Glutamatergic neuron (in vitro differentiated cells): ENCODE measurements around the gene ELOVL6. TPM values are rescaled to one million over a fixed set of nuclear protein-coding genes. Genes with fewer than 3 reads are reported as not detected.

Source experiments
- DNase-seq: peaks from one replicate; pipeline ENCODE4 v3.0.0; 2022
- H3K27ac Mint-ChIP-seq: one replicate; pipeline ENCODE4 v1.8.0; 2020; ENCODE audit warnings: mild to moderate bottlenecking, mixed read lengths, inconsistent platforms; ENCODE audit not compliant: unreplicated experiment
- H3K27me3 Mint-ChIP-seq: one replicate; pipeline ENCODE4 v1.8.0; 2020; ENCODE audit warnings: mild to moderate bottlenecking, moderate library complexity, mixed read lengths, inconsistent platforms; ENCODE audit not compliant: unreplicated experiment
- H3K36me3 Mint-ChIP-seq: one replicate; pipeline ENCODE4 v1.8.0; 2020; ENCODE audit warnings: mild to moderate bottlenecking, mixed read lengths, inconsistent platforms; ENCODE audit not compliant: unreplicated experiment
- H3K4me1 Mint-ChIP-seq: one replicate; pipeline ENCODE4 v1.8.0; 2020; ENCODE audit warnings: mild to moderate bottlenecking, low read depth, mixed read lengths, inconsistent platforms; ENCODE audit not compliant: unreplicated experiment
- H3K4me3 Mint-ChIP-seq: one replicate; pipeline ENCODE4 v1.8.0; 2020; ENCODE audit warnings: mild to moderate bottlenecking, mixed read lengths, inconsistent platforms; ENCODE audit not compliant: unreplicated experiment
- H3K9me3 Mint-ChIP-seq: one replicate; pipeline ENCODE4 v1.8.0; 2020; ENCODE audit warnings: mild to moderate bottlenecking, moderate library complexity, mixed read lengths, inconsistent platforms; ENCODE audit not compliant: unreplicated experiment
- CTCF ChIP-seq: fragments of 200-600 bp; sonication (generic); IDR thresholded peaks from one replicate; pipeline ENCODE4 v1.5.0; 2021; ENCODE audit not compliant: partially characterized antibody, unreplicated experiment
- total RNA-seq: library from RNA; stranded (reverse); fragmentation: NEBNext Ultra II Directional; extraction: Animal tissue kit (Norgen Biotek cat#: 25700); gene quantifications from one replicate; pipeline ENCODE4 v1.2.1, GENCODE V29; 2021; ENCODE audit not compliant: unreplicated experiment

The ELOVL6 gene
- total RNA-seq, 1 donor from 2014 or later = 60.1 TPM

GRCh38 chr4:110130576-110131358 lies 67.6 kb downstream of the ELOVL6 start:
- H3K4me1 Mint-ChIP-seq = no peaks in the 10 kb centered on the region
- H3K27me3 Mint-ChIP-seq = peaks cover 2% of the 10 kb centered on the region
- H3K27ac Mint-ChIP-seq = no peak overlapping the region
- peaks cover 2% of the 10 kb centered on the region for H3K9me3 Mint-ChIP-seq
- no peak for DNase-seq
- H3K4me3 Mint-ChIP-seq = no peak overlapping the region
- no peaks in the 10 kb centered on the region for H3K36me3 Mint-ChIP-seq
- TF ChIP-seq CTCF = no peak

- H3K9me3 Mint-ChIP-seq = peaks cover 2% of the 10 kb centered on the region
- peaks cover 2% of the 10 kb centered on the region for H3K27me3 Mint-ChIP-seq
- DNase-seq = no peak
- no peak overlapping the region for H3K27ac Mint-ChIP-seq
- H3K36me3 Mint-ChIP-seq = no peaks in the 10 kb centered on the region
- no peak for TF ChIP-seq CTCF
- no peaks in the 10 kb centered on the region for H3K4me1 Mint-ChIP-seq
- H3K4me3 Mint-ChIP-seq = no peak overlapping the region
Observed at GRCh38 chr4:110129544-110129943, 68.9 kb downstream of the ELOVL6 start.

GRCh38 chr4:110128472-110128919 lies 69.9 kb downstream of the ELOVL6 start:
- Mint-ChIP-seq H3K27ac (no peak overlapping the region), H3K4me1 (no peaks in the 10 kb centered on the region), H3K36me3 (no peaks in the 10 kb centered on the region), H3K4me3 (no peak overlapping the region), H3K27me3 (peaks cover 2% of the 10 kb centered on the region), H3K9me3 (peaks cover 2% of the 10 kb centered on the region)
- no peak for DNase-seq
- TF ChIP-seq CTCF = no peak

- Mint-ChIP-seq H3K27me3 (peaks cover 2% of the 10 kb centered on the region), H3K27ac (no peak overlapping the region), H3K9me3 (peaks cover 2% of the 10 kb centered on the region), H3K4me1 (no peaks in the 10 kb centered on the region), H3K36me3 (no peaks in the 10 kb centered on the region), H3K4me3 (no peak overlapping the region)
- TF ChIP-seq CTCF = no peak
- no peak for DNase-seq
Observed at GRCh38 chr4:110128029-110128428, 70.4 kb downstream of the ELOVL6 start.

- H3K4me3 Mint-ChIP-seq = no peak overlapping the region
- TF ChIP-seq CTCF = no peak
- peaks cover 2% of the 10 kb centered on the region for H3K9me3 Mint-ChIP-seq
- peaks cover 2% of the 10 kb centered on the region for H3K27me3 Mint-ChIP-seq
- DNase-seq = no peak
- H3K36me3 Mint-ChIP-seq = no peaks in the 10 kb centered on the region
- peaks cover 2% of the 10 kb centered on the region for H3K4me1 Mint-ChIP-seq
- H3K27ac Mint-ChIP-seq = no peak overlapping the region
Observed at GRCh38 chr4:110124711-110125110, 73.7 kb downstream of the ELOVL6 start.
